Neural cell (in vitro differentiated cells): Measurements from ENCODE around the gene METTL9.

Experiments used
- CTCF ChIP-seq: fragments of 450-650 bp; IDR thresholded peaks from 2 replicates; pipeline ENCODE4 v1.5.1; 2014; ENCODE audit warnings: antibody characterized with exemption, mild to moderate bottlenecking, moderate library complexity; ENCODE audit not compliant: poor library complexity, severe bottlenecking
- EP300 ChIP-seq: fragments of 450-650 bp; conservative IDR thresholded peaks from 2 replicates; pipeline ENCODE4 v1.6.1; 2014; ENCODE audit warnings: antibody characterized with exemption, mild to moderate bottlenecking, moderate library complexity; ENCODE audit not compliant: poor library complexity, severe bottlenecking
- EZH2 ChIP-seq: fragments of 200-600, 300-800 bp; shearing (Covaris generic), sonication (generic); IDR thresholded peaks from 2 replicates; pipeline ENCODE4 v1.6.1; 2014; ENCODE audit warnings: antibody characterized with exemption, low read length, borderline replicate concordance, mild to moderate bottlenecking; ENCODE audit not compliant: insufficient read depth, poor library complexity, severe bottlenecking
- POLR2AphosphoS5 ChIP-seq: IDR thresholded peaks from 2 replicates; pipeline ENCODE4 v1.6.1; 2012

- TF ChIP-seq CTCF (no peak), POLR2AphosphoS5 (no peak), EP300 (no peak), EZH2 (no peak)
Measured at GRCh38 chr16:21602785-21603184, 3.4 kb downstream of the METTL9 start.
